Activated naive CD8-positive, alpha-beta T cell treated with anti-CD3 and anti-CD28 coated beads, Interleukin-2, amount 10 ng/mL, durations not matched to agents 7 days and 5 days (primary cell): Measurements from ENCODE around the gene RAB8B. TPM values are rescaled to one million over a fixed set of nuclear protein-coding genes. Genes with fewer than 3 reads are reported as not detected.

Experiments used
- ATAC-seq: fragments of 150-1000 bp; cut with Tn5 transposase; one replicate; pipeline ENCODE4 v1.10.0; 2021; ENCODE audit warnings: low read depth, moderate library complexity
- POLR2A ChIA-PET: fragments of 350-600 bp; sonication (Branson Sonifier 250); formaldehyde crosslinking; loops from one replicate; lab custom pipeline; 2021; ENCODE audit warnings: antibody characterized with exemption; lab: Charles Lee
- DNase-seq: peaks from one replicate; pipeline ENCODE4 v3.0.0; 2021
- H3K27ac Mint-ChIP-seq: one replicate; pipeline ENCODE4 v1.8.0; 2022; ENCODE audit warnings: mild to moderate bottlenecking, mixed read lengths
- H3K27me3 Mint-ChIP-seq: one replicate; pipeline ENCODE4 v1.8.0; 2022; ENCODE audit warnings: mild to moderate bottlenecking, moderate library complexity, mixed read lengths
- H3K36me3 Mint-ChIP-seq: one replicate; pipeline ENCODE4 v1.8.0; 2021; ENCODE audit warnings: mild to moderate bottlenecking, mixed read lengths
- H3K4me1 Mint-ChIP-seq: one replicate; pipeline ENCODE4 v1.8.0; 2021; ENCODE audit warnings: mixed read lengths
- H3K4me3 Mint-ChIP-seq: one replicate; pipeline ENCODE4 v1.8.0; 2022; ENCODE audit warnings: mild to moderate bottlenecking, moderate library complexity, mixed read lengths
- H3K9me3 Mint-ChIP-seq: one replicate; pipeline ENCODE4 v1.8.0; 2021; ENCODE audit warnings: mixed read lengths
- total RNA-seq, 2 experiments: library from RNA; stranded (reverse); gene quantifications; one replicate each; pipeline ENCODE4 v1.2.3, GENCODE V29; 2021

The RAB8B gene
- total RNA-seq, 2 experiments from 2014 or later, result 111 TPM

DNA sequence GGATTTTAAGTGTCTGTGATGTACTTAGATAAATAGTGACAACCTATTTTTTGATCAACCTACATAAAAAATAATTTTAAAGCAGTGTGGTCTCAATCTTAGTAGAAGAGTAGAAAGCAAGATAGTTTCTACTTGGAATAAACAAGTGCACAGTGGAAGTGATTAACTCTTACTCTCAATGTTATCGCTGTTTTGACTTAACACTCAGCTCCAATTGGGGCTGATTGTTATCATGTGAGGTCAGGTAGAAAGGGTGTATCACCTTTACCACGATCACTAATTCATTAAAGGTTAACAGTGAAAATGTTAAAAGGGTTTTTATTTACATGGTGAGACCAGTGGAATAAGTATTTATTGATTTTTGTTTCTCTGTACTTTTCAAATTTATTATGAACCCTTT, 65.6 kb downstream of the RAB8B start:
- POLR2A ChIA-PET, result no interaction called here
- no peaks in the 10 kb centered on the region for H3K9me3 Mint-ChIP-seq

DNA sequence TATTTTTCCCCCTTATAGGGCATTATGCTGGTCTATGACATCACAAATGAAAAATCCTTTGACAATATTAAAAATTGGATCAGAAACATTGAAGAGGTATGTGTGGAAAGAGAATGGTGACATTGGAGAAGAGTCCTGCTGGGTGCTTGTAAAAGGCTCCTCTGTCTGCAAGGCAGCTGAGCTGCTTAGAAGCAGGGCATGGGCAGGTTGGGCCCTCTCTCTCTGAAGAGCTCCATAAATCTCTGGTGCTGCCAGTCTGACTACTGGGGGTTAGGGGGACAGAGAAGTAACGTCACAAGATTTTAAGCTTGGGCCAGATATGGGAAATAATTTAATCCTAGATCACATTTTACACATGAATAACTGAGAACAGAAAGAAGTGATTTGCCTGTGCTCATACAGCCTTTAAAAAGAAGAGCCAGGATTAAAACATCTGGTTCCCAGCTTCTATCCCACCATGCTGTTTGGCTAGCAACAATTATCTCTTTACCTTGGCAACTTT, 66.1 kb downstream of the RAB8B start:
- DNase-seq (no peak), ATAC-seq (no peak)
- Mint-ChIP-seq H3K36me3 (peaks cover 25% of the 10 kb centered on the region), H3K4me1 (peaks cover 6% of the 10 kb centered on the region), H3K27ac (no peak overlapping the region), H3K9me3 (no peaks in the 10 kb centered on the region), H3K27me3 (no peaks in the 10 kb centered on the region), H3K4me3 (no peak overlapping the region)
- POLR2A ChIA-PET, result interaction anchor here (0.6 to 1.8 kb wide), 2 partner anchors 63 to 86 kb away, joined by 3 to 5 read pairs; no protein-coding TSS in a partner anchor

More for the DNA sequence above, 65.6 kb downstream of the RAB8B start:
- Mint-ChIP-seq H3K36me3 (peaks cover 27% of the 10 kb centered on the region), H3K27me3 (no peaks in the 10 kb centered on the region), H3K27ac (no peak overlapping the region), H3K4me3 (no peak overlapping the region), H3K4me1 (peaks cover 9% of the 10 kb centered on the region)
- no peak for DNase-seq
- ATAC-seq, result no peak

DNA sequence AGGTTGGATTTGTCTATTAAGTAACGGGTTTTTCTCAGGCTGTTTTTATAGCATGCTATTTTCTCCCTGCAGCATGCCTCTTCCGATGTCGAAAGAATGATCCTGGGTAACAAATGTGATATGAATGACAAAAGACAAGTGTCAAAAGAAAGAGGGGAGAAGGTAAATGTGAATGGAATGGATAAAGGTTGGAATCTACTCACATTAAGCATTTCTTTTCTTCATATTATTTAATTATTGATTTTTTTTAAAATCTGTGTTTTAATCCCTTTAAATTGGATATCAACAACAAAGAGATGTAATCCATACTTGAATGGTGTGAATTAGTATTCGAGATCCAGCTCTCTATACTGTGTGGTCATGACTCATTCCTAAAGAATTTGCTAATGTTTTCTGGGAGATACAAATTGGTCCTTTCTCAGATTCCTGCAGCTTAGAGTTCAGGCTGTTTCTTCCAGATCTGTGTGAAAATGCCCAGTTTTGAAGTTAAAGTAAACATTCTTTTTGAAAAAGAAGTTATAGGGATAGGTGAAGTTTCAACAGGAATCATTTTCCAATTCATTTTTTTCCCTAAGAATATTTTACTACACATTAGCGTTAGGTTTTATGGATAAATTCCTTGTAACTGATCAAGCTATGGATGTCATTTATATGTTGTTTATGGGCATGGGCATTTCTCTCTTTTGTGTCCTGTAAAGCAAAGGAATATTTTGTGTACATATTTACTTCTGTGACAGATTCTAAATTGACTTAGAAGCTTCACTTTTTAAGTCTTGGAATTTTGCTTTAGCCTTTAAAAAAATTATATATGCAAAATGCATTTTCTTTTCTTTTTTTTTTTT, 67.2 kb downstream of the RAB8B start:
- Mint-ChIP-seq H3K36me3 (peaks cover 26% of the 10 kb centered on the region), H3K4me1 (peaks cover 4% of the 10 kb centered on the region), H3K4me3 (no peak overlapping the region), H3K27me3 (no peaks in the 10 kb centered on the region), H3K9me3 (no peaks in the 10 kb centered on the region), H3K27ac (no peak overlapping the region)
- POLR2A ChIA-PET, result interaction anchor here (1.8 kb wide), 1 partner anchor 64 kb away, joined by 5 read pairs; no protein-coding TSS in a partner anchor
- DNase-seq (no peak), ATAC-seq (no peak)

DNA sequence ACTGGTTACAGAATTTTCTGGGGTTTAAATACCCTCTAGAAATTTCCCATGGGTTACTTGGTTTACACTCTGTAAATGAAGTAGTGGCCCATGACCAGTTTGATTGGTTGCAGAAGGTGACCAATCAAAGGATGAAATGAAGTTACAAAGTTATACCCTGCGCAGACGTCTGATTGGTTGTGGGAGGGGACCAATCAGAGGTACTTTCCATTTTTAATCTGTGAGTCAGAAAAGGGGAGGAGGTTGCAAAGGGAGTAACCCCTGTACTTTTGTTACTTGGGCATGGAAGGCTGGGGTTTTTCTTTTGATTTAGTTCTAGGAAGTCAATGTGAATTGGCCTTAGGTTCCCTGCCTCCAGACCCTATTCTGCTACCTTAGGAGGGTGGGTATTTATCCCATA, 69.3 kb downstream of the RAB8B start:
- no peaks in the 10 kb centered on the region for H3K9me3 Mint-ChIP-seq
- peaks cover 4% of the 10 kb centered on the region for H3K4me1 Mint-ChIP-seq
- POLR2A ChIA-PET, result interaction anchor here (1.0 kb wide), 1 partner anchor 10 kb away, joined by 3 read pairs; no protein-coding TSS in a partner anchor
- H3K36me3 Mint-ChIP-seq, result peaks cover 30% of the 10 kb centered on the region
- H3K4me3 Mint-ChIP-seq, result no peak overlapping the region
- no peak for ATAC-seq
- no peaks in the 10 kb centered on the region for H3K27me3 Mint-ChIP-seq
- no peak for DNase-seq
- no peak overlapping the region for H3K27ac Mint-ChIP-seq

DNA sequence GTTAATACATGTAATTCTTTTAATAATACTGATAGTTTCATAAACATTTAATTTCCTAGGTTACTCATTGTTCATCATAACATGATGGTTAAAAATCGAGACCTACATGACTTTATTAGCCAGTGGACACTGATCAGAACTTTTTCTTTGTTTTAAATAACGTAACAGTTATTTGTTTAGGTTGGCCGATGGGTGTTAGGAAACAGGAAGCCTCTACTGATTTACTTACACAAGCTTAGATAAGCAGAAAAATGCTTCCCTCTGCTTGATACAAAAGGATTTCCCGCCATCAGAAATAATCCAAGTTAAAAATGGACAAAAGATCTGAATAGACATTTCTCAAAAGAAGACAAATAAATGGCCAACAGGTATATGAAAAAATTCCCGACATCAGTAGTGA, 71.4 kb downstream of the RAB8B start:
- POLR2A ChIA-PET, result interaction anchor here (0.7 kb wide), 1 partner anchor 21 kb away, joined by 3 read pairs; no protein-coding TSS in a partner anchor
- Mint-ChIP-seq H3K27ac (no peak overlapping the region), H3K9me3 (no peaks in the 10 kb centered on the region), H3K36me3 (peaks cover 33% of the 10 kb centered on the region), H3K4me1 (peaks cover 2% of the 10 kb centered on the region), H3K4me3 (no peak overlapping the region), H3K27me3 (no peaks in the 10 kb centered on the region)
- DNase-seq (no peak), ATAC-seq (no peak)

DNA sequence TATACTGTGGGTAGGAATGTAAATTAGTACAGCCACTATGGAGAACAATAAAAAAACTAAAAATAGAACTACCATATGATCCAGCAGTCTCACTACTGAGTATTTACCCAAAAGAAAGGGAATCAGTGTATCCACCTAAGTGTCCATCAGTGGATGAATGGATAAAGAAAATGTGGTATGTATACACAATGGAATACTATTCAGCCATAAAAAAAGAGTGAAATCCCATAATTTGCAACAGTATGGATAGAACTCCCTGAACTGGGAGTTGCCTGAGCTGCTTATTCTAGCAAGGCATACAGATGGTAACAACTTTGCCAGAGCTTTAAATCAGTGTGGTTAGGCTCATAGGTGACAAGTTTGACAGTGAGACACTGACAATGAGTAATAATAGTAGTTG, 71.9 kb downstream of the RAB8B start:
- peaks cover 2% of the 10 kb centered on the region for H3K4me1 Mint-ChIP-seq
- no peak overlapping the region for H3K4me3 Mint-ChIP-seq
- H3K36me3 Mint-ChIP-seq, result peaks cover 32% of the 10 kb centered on the region
- ATAC-seq (no peak), DNase-seq (no peak)
- H3K27ac Mint-ChIP-seq, result no peak overlapping the region
- H3K9me3 Mint-ChIP-seq, result no peaks in the 10 kb centered on the region
- H3K27me3 Mint-ChIP-seq, result no peaks in the 10 kb centered on the region
- POLR2A ChIA-PET, result interaction anchor here (0.7 kb wide), 1 partner anchor 21 kb away, joined by 3 read pairs; no protein-coding TSS in a partner anchor

DNA sequence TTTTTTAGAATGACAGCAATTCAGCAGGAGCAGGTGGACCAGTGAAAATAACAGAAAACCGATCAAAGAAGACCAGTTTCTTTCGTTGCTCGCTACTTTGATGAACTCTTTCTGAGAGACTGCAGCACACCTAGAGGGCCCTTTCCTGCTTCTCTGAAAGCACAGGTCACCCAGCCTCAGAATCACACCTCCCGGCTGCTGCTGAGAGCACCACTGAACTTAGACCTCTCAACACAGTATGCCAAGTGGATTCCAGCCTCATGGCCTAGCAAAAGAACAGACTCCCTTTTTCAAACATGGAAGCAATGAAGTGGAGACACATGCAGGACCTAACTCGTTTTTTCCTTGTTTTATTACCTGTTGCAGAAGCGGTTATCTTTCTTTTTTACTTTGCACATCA, 74.1 kb downstream of the RAB8B start:
- Mint-ChIP-seq H3K4me1 (peaks cover 2% of the 10 kb centered on the region), H3K4me3 (no peak overlapping the region), H3K9me3 (no peaks in the 10 kb centered on the region), H3K36me3 (peaks cover 29% of the 10 kb centered on the region), H3K27me3 (no peaks in the 10 kb centered on the region), H3K27ac (peak overlapping the region; percentile 38)
- DNase-seq (no peak), ATAC-seq (no peak)
- POLR2A ChIA-PET, result no interaction called here

DNA sequence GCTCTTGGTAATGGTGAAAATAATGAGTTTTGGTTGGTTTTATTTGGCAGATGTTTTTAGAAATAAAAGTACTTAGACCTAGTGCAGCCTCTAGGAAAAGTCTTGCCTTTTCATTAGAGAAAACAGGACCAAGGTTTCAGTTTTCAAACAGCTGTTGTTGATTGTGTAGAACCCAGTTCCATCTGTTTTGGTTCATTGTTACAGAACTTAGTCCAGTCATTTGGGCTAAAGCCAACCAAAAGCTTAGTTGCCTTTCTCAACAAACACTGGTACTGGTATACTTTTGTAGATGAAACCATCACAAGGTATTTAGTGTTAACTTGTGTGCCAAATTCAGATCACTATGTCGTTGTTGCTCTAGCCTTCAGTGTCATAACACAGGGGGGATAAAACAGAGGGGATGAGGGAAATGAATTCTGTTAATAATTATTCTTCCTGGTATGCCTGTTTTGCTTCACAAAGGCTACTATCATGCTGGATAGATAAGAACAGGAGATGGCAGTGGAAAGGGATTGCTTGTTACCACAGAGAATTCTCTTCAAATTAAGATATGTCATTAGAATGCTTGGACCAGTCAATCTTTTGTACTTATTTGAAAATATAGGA, 75.4 kb downstream of the RAB8B start:
- Mint-ChIP-seq H3K36me3 (peaks cover 34% of the 10 kb centered on the region), H3K27ac (no peak overlapping the region), H3K9me3 (no peaks in the 10 kb centered on the region), H3K27me3 (no peaks in the 10 kb centered on the region), H3K4me3 (no peak overlapping the region), H3K4me1 (peaks cover 7% of the 10 kb centered on the region)
- ATAC-seq (no peak), DNase-seq (no peak)
- POLR2A ChIA-PET, result interaction anchor here (0.9 kb wide), 1 partner anchor 335 kb away, joined by 3 read pairs; no protein-coding TSS in a partner anchor

DNA sequence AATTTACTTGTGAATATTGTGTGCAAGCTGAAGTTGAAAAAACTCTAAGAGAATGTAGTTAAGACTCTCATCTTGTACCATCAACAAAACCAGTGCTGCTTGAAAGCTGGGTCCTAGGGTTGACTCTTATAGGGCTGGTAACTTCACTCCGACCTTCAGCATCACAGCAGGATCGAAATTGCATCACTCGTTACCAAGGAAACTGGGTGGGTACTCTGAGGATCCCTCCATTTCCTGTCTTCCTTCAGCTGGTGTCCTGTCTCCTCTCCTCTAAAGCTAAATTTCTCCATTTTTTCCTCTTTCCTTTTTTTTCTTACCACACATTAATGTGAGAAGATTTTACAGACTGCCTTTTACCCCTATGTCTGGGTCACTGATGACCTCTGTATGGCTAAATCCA, 85.0 kb downstream of the RAB8B start:
- peak; percentile 19 for ATAC-seq
- Mint-ChIP-seq H3K4me3 (peak overlapping the region; percentile 47), H3K9me3 (no peaks in the 10 kb centered on the region), H3K4me1 (peaks cover 25% of the 10 kb centered on the region), H3K36me3 (peaks cover 15% of the 10 kb centered on the region), H3K27me3 (no peaks in the 10 kb centered on the region), H3K27ac (peak overlapping the region; percentile 67)
- DNase-seq, result no peak
- POLR2A ChIA-PET, result interaction anchor here (1.8 to 2.3 kb wide), 2 partner anchors 83 to 117 kb away, joined by 7 to 12 read pairs; partner anchors contain the start of gene RPS27L

DNA sequence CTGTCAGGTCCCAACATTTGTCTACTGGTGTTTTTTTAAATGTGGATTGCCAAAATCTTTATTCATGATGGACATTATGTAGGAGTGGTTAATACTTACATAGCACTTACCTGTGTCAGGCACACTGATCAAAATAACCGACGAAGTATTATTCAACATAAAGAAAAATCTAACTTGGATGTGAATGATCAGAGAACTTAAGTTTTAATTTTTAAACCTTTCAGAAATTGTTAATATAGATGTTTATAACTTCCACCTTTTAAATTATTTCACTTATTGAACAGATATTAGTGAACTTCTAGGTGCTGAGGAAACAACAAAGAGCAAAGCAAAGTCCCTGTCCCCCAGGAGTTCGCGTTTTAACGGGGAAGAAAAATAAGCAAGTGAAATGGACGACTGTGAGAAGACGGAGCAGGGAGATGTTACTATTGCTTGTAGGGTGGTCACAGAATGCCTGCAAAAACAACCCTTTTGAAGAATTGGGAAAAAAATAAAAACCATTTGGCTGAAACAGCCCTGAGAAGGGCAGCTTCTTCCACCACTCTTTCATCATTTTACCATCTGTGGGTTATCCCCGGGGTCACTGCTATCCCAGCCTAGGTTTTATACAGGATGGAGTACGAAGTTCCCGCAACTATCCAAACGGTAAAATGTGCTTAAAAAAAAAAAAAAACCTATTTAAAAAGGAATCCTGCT, 87.1 kb downstream of the RAB8B start:
- POLR2A ChIA-PET, result interaction anchor here (0.7 to 1.2 kb wide), 5 partner anchors 83 to 320 kb away, joined by 3 to 9 read pairs (median 4); partner anchors contain the start of gene RPS27L
- no peak for ATAC-seq
- peaks cover 25% of the 10 kb centered on the region for H3K4me1 Mint-ChIP-seq

DNA sequence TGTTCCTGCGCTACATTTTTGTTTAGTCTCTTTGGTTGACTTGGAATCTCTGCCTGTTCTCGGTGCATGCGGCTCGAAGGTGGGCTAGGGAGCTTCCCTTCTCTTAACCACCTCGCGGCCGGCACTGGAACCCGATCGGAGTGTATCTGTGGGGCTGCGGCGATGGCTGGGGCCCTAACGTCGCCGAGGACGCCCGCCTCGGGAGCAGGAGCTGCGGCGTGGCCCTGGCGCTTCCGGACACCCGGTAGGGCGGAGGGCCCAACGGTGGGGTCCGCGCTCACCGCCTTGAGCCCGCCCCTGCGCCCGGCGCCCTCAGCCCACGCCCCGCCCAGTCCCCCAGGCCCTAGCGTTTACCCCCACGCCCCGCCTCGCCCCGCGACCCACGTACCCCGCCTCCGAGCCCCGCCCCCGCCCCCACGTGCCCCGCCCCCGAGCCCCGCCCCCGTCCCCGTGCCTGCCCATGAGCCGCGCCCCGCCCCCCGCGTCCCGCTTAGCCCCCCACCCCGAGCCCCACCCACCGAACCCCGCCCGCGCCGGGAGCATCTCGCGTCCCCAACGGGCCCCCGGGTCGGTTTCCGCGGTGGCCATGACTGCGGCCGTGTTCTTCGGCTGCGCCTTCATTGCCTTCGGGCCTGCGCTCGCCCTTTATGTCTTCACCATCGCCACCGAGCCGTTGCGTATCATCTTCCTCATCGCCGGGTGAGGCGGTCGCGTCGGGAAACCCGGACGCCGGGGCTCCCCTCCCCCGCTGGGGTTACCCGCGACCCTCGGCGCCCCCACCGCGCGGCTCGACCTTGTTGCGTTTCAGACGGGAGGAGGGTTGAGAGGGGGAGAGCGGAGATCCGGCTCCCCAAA, 87.9 kb downstream of the RAB8B start, which contains the start of gene APH1B:
Gene APH1B, plus strand, starts transcription at position 568 of the 855 bp plus-strand sequence. Its CDS starts 19 bp downstream, at position 587.
- Mint-ChIP-seq H3K27ac (peak within 1 kb of the TSS; percentile 86), H3K27me3 (no peaks in the 10 kb centered on the region), H3K4me3 (peak within 1 kb of the TSS; percentile 88), H3K9me3 (no peaks in the 10 kb centered on the region), H3K36me3 (peaks cover 11% of the 10 kb centered on the region), H3K4me1 (peaks cover 25% of the 10 kb centered on the region)
- peak; percentile 84 for DNase-seq
- POLR2A ChIA-PET, result interaction anchor here (0.7 to 1.2 kb wide), 7 partner anchors 38 to 319 kb away, joined by 3 to 9 read pairs (median 4); partner anchors contain the start of gene RPS27L
- peak; percentile 88 for ATAC-seq

More for the DNA sequence above, 87.1 kb downstream of the RAB8B start:
- DNase-seq, result no peak
- Mint-ChIP-seq H3K9me3 (no peaks in the 10 kb centered on the region), H3K4me3 (peak overlapping the region; percentile 88), H3K27ac (peak overlapping the region; percentile 86), H3K27me3 (no peaks in the 10 kb centered on the region), H3K36me3 (peaks cover 11% of the 10 kb centered on the region)
